Measurements from ENCODE around the gene CLDN6. TPM values are rescaled to one million over a fixed set of nuclear protein-coding genes. Genes with fewer than 3 reads are reported as not detected.

Gene CLDN6
- total and polyA plus RNA-seq, 2 of the 13 experiments (the other 11 are each of a cell fraction or from before 2014, with no cell fraction given): 5.9 to 7.6 TPM

DNA sequence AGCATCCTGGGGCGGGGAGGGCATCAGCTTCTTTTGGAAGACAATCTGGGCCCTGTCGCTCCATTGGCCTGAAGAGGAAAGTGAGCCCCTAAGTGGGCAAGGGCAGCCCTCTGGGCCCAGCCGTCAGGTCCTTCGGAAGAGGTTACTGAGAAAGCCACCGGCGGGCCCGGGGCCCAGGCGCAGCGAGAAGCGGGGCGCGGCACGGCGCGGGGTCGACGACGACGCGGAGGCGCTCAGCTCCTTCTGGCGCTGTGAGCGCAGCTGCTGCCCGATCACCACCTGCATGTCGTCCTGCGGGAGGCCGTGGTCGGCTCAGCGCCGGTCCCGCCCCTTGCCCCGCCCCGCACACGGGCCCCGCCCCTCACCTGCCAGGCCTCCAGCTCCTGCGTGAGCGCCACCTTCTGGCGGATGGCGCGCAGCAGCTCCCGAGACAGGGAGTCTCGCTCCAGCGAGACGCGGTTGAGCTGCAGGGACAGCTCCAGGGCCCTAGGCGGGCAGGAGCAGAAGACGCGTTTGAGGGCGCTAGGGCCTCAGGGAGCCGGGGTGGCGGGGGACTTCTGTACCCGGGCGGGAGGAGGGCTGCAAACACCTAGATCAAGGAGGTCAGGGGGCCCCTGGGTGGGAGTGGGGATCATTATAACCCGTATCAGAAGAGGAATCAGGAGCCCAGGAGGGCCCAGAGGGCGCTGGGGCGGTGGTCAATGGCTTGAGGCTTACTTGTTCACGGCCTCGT, 10.2 kb upstream of the CLDN6 start (continued):
- TF ChIP-seq CSRNP2 (CRISPR knock-in tag; conservative IDR thresholded peaks at IDR 0.05; ENCODE audit: low read depth) (no peak; the same call in 1 of the 2 replicates), SP1 (IDR thresholded peaks at IDR 0.05) (no peak), SP1 (CRISPR knock-in tag; IDR thresholded peaks at IDR 0.05) (peak; percentile 92), ZNF75D (CRISPR knock-in tag; IDR thresholded peaks at IDR 0.05; ENCODE audit: borderline replicate concordance) (no peak), CENPT (CRISPR knock-in tag; IDR thresholded peaks at IDR 0.05; ENCODE audit: low read depth) (no peak), KMT2A (CRISPR knock-in tag; IDR thresholded peaks at IDR 0.05) (no peak), ZNF790 (CRISPR knock-in tag; IDR thresholded peaks at IDR 0.05; ENCODE audit: borderline replicate concordance) (no peak), DR1 (CRISPR knock-in tag; IDR thresholded peaks at IDR 0.05) (peak; percentile 39; the same call in 1 of the 2 replicates), POLR2AphosphoS2 (IDR thresholded peaks at IDR 0.05; ENCODE audit: low read depth, low read length) (no peak), ZNF569 (CRISPR knock-in tag; IDR thresholded peaks at IDR 0.05; ENCODE audit: borderline replicate concordance) (no peak), GLMP (CRISPR knock-in tag; IDR thresholded peaks at IDR 0.05; ENCODE audit: borderline replicate concordance) (no peak), TP53 (CRISPR knock-in tag; conservative IDR thresholded peaks at IDR 0.05) (0 out of 2 replicates have a peak, but pooled peaks have one; percentile 27), NR2F2 (IDR thresholded peaks at IDR 0.05; ENCODE audit: borderline replicate concordance, low read depth) (no peak), ZNF329 (CRISPR knock-in tag; IDR thresholded peaks at IDR 0.05; ENCODE audit: low read depth) (no peak), HNF1A (IDR thresholded peaks at IDR 0.05; ENCODE audit: low read depth) (no peak), HNF1A (CRISPR knock-in tag; IDR thresholded peaks at IDR 0.05; ENCODE audit: borderline replicate concordance) (0 out of 2 replicates have a peak, but pooled peaks have one; percentile 27), YEATS4 (CRISPR knock-in tag; IDR thresholded peaks at IDR 0.05; ENCODE audit: borderline replicate concordance) (no peak; the same call in 1 of the 2 replicates), SAP130 (CRISPR knock-in tag; IDR thresholded peaks at IDR 0.05; ENCODE audit: low read depth) (peak; percentile 78), NFYB (CRISPR knock-in tag; IDR thresholded peaks at IDR 0.05) (peak; percentile 30; the same call in 1 of the 2 replicates), SIN3B (IDR thresholded peaks at IDR 0.05; ENCODE audit: low read length) (no peak), SNAI1 (CRISPR knock-in tag; IDR thresholded peaks at IDR 0.05; ENCODE audit: borderline replicate concordance) (no peak), ZNF616 (CRISPR knock-in tag; IDR thresholded peaks at IDR 0.05; ENCODE audit: low read depth) (no peak), FOXO1 (CRISPR knock-in tag; IDR thresholded peaks at IDR 0.05) (peak; percentile 37; the same call in 1 of the 2 replicates)
- TF ChIP-seq, protein P1, sequence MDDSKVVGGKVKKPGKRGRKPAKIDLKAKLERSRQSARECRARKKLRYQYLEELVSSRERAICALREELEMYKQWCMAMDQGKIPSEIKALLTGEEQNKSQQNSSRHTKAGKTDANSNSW (CRISPR knock-in tag; IDR thresholded peaks at IDR 0.05; ENCODE audit: borderline replicate concordance): no peak
